GM23248 (cell line): ENCODE results near the gene CCDC136.

Experiments
- EZH2 ChIP-seq: fragments of 200-600 bp; sonication (generic); IDR thresholded peaks from 2 replicates; pipeline ENCODE4 v1.6.1; 2018; ENCODE audit warnings: antibody characterized with exemption, mild to moderate bottlenecking; ENCODE audit not compliant: insufficient read depth, poor library complexity, severe bottlenecking
- EZH2phosphoT487 ChIP-seq: fragments of 200-600 bp; sonication (generic); IDR thresholded peaks from 2 replicates; pipeline ENCODE4 v1.6.1; 2018; ENCODE audit warnings: antibody characterized with exemption, moderate library complexity, mild to moderate bottlenecking, low read depth; ENCODE audit not compliant: insufficient read depth

GRCh38 chr7:128865996-128866877, 74.5 kb downstream of the CCDC136 start:
- TF ChIP-seq EZH2 (no peak), EZH2phosphoT487 (no peak)
